Activated CD8-positive, alpha-beta memory T cell treated with anti-CD3 and anti-CD28 coated beads, Interleukin-2, amount 50 U/mL, for 24 hours (primary cell): ENCODE results near the gene RFX3.

ENCODE experiments used
- DNase-seq: peaks from one replicate; pipeline ENCODE4 v3.0.0-alpha.2; 2020; ENCODE audit errors: extremely low read depth

RFX3 gene

GRCh38 chr9:3433754-3434153, 92.0 kb downstream of the RFX3 start:
- DNase-seq: no peak

- no peak for DNase-seq
Measured at GRCh38 chr9:3433066-3433465, 92.7 kb downstream of the RFX3 start.

GRCh38 chr9:3431890-3432289, 93.9 kb downstream of the RFX3 start:
- DNase-seq: no peak

GRCh38 chr9:3419893-3420292, 105.9 kb downstream of the RFX3 start:
- no peak for DNase-seq

GRCh38 chr9:3415906-3416305, 109.9 kb downstream of the RFX3 start:
- no peak for DNase-seq

- DNase-seq: no peak
Measured at GRCh38 chr9:3413984-3414383, 111.8 kb downstream of the RFX3 start.

- no peak for DNase-seq
Measured at GRCh38 chr9:3410461-3410860, 115.3 kb downstream of the RFX3 start.

- DNase-seq: no peak
Measured at GRCh38 chr9:3409453-3409852, 116.3 kb downstream of the RFX3 start.

GRCh38 chr9:3403315-3403714, 122.5 kb downstream of the RFX3 start:
- no peak for DNase-seq

GRCh38 chr9:3401221-3401954, 124.4 kb downstream of the RFX3 start:
- DNase-seq: no peak

GRCh38 chr9:3398232-3398648, 127.6 kb downstream of the RFX3 start:
- DNase-seq: no peak

GRCh38 chr9:3397766-3398165, 128.0 kb downstream of the RFX3 start:
- no peak for DNase-seq

- DNase-seq: no peak
Measured at GRCh38 chr9:3391414-3391813, 134.4 kb downstream of the RFX3 start.

- DNase-seq: no peak
Measured at GRCh38 chr9:3386753-3387152, 139.0 kb downstream of the RFX3 start.

- peak; percentile 8 for DNase-seq
Measured at GRCh38 chr9:3385871-3386270, 139.9 kb downstream of the RFX3 start.

GRCh38 chr9:3371842-3372241, 154.0 kb downstream of the RFX3 start:
- no peak for DNase-seq

- no peak for DNase-seq
Measured at GRCh38 chr9:3370715-3371114, 155.1 kb downstream of the RFX3 start.

- no peak for DNase-seq
Measured at GRCh38 chr9:3367185-3367584, 158.6 kb downstream of the RFX3 start.

- DNase-seq: no peak
Measured at GRCh38 chr9:3361689-3362392, 164.0 kb downstream of the RFX3 start.

GRCh38 chr9:3361116-3361515, 164.7 kb downstream of the RFX3 start:
- DNase-seq: no peak

GRCh38 chr9:3360245-3360644, 165.6 kb downstream of the RFX3 start:
- DNase-seq: no peak

GRCh38 chr9:3359778-3360177, 166.0 kb downstream of the RFX3 start:
- DNase-seq: no peak

GRCh38 chr9:3359048-3359692, 166.6 kb downstream of the RFX3 start:
- no peak for DNase-seq
